AG09309 (cell line): ENCODE data around the gene RC3H1.
A peak's percentile ranks its signal among the peaks of the same experiment; 100 is the strongest.

ENCODE experiments used
- DNase-seq: peaks from one replicate; pipeline ENCODE4 v3.0.0-alpha.2; 2010; ENCODE audit warnings: low read depth
- H3K4me3 ChIP-seq: 2 replicates; pipeline ENCODE4 v1.5.1; 2011; ENCODE audit warnings: mild to moderate bottlenecking, low read depth, low read length, moderate library complexity; ENCODE audit not compliant: control insufficient read depth
- TF ChIP-seq, protein P1 (sequence below): IDR thresholded peaks from 2 replicates; pipeline ENCODE4 v1.5.1; 2011; ENCODE audit warnings: mild to moderate bottlenecking, low read depth, low read length, inconsistent platforms; ENCODE audit not compliant: insufficient read depth, control insufficient read depth; ENCODE audit errors: missing control alignments

The RC3H1 gene

GRCh38 chr1:174040387-174040786 is 18.2 kb upstream of the RC3H1 start:
- TF ChIP-seq, protein P1, sequence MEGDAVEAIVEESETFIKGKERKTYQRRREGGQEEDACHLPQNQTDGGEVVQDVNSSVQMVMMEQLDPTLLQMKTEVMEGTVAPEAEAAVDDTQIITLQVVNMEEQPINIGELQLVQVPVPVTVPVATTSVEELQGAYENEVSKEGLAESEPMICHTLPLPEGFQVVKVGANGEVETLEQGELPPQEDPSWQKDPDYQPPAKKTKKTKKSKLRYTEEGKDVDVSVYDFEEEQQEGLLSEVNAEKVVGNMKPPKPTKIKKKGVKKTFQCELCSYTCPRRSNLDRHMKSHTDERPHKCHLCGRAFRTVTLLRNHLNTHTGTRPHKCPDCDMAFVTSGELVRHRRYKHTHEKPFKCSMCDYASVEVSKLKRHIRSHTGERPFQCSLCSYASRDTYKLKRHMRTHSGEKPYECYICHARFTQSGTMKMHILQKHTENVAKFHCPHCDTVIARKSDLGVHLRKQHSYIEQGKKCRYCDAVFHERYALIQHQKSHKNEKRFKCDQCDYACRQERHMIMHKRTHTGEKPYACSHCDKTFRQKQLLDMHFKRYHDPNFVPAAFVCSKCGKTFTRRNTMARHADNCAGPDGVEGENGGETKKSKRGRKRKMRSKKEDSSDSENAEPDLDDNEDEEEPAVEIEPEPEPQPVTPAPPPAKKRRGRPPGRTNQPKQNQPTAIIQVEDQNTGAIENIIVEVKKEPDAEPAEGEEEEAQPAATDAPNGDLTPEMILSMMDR = no peak

DNA sequence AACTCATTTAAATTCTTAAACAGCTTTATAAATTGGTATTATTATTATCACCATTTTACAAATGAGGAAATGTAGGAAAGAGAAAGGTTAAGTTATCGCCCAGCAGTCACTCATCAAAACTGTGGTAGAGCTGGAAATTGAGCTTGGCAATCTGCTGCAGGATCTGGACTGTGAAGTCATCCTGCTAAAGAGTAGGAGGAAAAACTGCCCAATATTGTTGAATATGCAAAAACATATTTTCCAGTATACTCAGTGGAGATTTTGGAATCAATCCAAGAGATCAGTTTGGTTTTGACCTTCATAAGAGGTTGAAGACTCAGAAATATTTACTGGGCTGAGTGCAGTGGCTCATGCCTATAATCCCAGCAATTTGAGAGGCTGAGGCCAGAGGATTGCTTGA is 16.9 kb upstream of the RC3H1 start:
- no peak overlapping the region for H3K4me3 ChIP-seq
- no peak for DNase-seq
- TF ChIP-seq, protein P1 = no peak

More at GRCh38 chr1:174040387-174040786, 18.2 kb upstream of the RC3H1 start:
- DNase-seq = peak; percentile 60
- no peak overlapping the region for H3K4me3 ChIP-seq

DNA sequence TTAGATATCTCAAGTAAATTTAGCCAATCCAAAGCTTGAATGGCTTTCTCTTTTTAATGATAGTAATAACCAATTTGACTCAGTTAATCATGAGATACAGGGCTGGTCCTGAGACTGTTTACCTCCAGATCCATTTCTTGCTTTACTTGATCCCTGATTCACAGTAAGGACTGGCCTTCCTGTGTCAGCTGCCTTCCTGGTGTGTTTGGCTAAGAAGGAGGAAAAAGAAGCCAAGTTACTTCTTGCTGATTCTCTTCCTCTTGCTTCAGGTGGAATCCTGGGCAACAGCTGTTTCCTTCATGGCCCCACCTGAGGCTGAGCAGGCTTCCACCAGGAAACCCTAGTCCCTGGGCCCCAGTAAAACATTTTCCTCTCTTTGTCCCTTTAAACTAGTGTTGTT is 14.6 kb upstream of the RC3H1 start:
- TF ChIP-seq, protein P1 = no peak
- no peak for DNase-seq
- no peak overlapping the region for H3K4me3 ChIP-seq

DNA sequence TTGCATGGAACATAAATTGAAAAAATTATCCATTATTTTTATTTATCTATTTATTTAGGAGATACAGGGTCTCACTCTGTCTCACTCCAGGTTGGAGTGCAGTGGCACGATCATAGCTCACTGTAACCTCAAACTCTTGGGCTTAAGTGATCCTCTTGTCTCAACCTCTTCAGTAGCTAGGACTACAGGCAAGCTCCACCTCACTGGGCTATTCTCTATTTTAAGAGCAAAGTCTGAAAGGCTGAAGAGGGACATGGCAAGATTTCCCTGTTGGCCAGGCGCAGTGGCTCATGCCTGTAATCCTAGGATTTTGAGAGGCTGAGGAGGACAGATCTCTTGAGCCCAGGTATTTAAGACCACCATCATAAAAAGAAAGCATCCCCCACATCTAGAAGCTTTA is 14.0 kb upstream of the RC3H1 start:
- TF ChIP-seq, protein P1 = no peak
- H3K4me3 ChIP-seq = no peak overlapping the region
- no peak for DNase-seq

DNA sequence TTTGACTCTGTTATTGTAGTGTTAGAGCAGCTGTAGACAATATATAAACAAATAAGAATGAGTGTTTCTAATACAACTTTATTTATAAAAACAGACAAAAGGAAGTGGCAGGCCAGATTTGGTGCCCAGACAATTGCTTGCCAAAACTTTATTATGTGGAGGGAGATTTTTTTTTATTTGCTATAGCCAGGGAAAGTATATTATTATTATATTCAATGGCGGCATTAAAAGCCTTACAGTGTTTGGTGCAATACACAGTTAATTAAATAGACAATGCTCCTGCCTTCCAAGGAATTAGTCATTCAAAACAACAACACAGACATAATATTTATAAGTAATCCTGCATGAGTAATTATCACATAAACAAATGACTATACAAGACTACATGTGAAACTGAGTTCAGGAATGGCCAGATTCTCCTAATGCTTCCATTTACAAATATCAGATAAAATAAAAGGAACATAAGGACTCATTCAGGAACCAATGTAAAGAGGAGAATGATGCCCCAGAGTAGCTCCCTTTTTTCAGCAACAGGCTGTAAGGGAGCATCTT is 10.6 kb upstream of the RC3H1 start:
- no peak for DNase-seq
- TF ChIP-seq, protein P1 = no peak
- no peak overlapping the region for H3K4me3 ChIP-seq

GRCh38 chr1:174031099-174031498 is 8.9 kb upstream of the RC3H1 start:
- DNase-seq = no peak
- H3K4me3 ChIP-seq = no peak overlapping the region
- TF ChIP-seq, protein P1 = no peak

DNA sequence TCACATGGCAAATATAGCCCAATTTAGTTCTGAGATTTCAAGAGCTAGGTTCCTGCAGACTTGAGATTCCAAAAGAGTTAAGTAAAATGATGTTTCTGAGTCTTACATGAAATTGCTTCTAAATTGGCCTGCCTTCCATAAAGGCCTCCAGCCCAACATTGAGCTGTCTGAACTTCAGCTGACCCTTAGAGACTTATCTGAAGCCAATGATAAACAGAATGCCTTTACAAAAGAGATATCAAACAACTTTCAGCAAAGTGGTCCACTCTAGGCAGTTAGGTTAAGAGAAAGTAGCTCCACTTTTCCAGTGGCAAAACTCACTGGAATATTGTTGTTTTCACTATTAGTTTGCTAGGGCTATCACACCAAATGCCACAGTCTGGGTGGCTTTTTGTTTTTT is 6.3 kb upstream of the RC3H1 start:
- DNase-seq = no peak
- no peak overlapping the region for H3K4me3 ChIP-seq
- TF ChIP-seq, protein P1 = no peak
